IPS-18a (cell line): ENCODE data around the gene LMX1B.
A peak's percentile ranks its signal among the peaks of the same experiment; 100 is the strongest.
"Not testable (repeated sequence)": the region's sequence is repeated elsewhere in the genome, so short reads cannot be mapped to it uniquely, and the experiment has no call there.

ENCODE experiments used
- H3K27ac ChIP-seq: one replicate; pipeline ENCODE4 v1.5.1; 2013; ENCODE audit warnings: low read length
- H3K27me3 ChIP-seq: one replicate; pipeline ENCODE4 v1.6.1; 2013; ENCODE audit warnings: mild to moderate bottlenecking, low read length; ENCODE audit not compliant: control insufficient read depth, insufficient read depth
- H3K36me3 ChIP-seq: one replicate; pipeline ENCODE4 v1.6.1; 2013; ENCODE audit warnings: low read depth, low read length; ENCODE audit not compliant: control insufficient read depth
- H3K4me1 ChIP-seq: one replicate; pipeline ENCODE4 v1.6.1; 2013; ENCODE audit warnings: low read depth, low read length; ENCODE audit not compliant: control insufficient read depth
- H3K4me3 ChIP-seq: one replicate; pipeline ENCODE4 v1.5.1; 2013; ENCODE audit warnings: low read length
- H3K9ac ChIP-seq: one replicate; pipeline ENCODE4 v1.6.1; 2013; ENCODE audit warnings: mild to moderate bottlenecking, low read length, moderate library complexity
- H3K9me3 ChIP-seq: one replicate; pipeline ENCODE4 v1.6.1; 2013; ENCODE audit warnings: low read depth, low read length; ENCODE audit not compliant: control insufficient read depth

LMX1B gene

GRCh38 chr9:126613651-126614050 lies at the start of gene LMX1B:
TSS of gene LMX1B (plus strand) at chr9:126613928. CDS start at chr9:126614450, 522 bp downstream.
- Histone ChIP-seq H3K27ac (no peak within 1 kb of the TSS), H3K36me3 (no peaks in the 10 kb centered on the region), H3K4me3 (peak within 1 kb of the TSS; percentile 39), H3K4me1 (peaks cover 36% of the 10 kb centered on the region), H3K9ac (no peak within 1 kb of the TSS), H3K9me3 (no peaks in the 10 kb centered on the region), H3K27me3 (peaks cover 95% of the 10 kb centered on the region)

- Histone ChIP-seq H3K9ac (no peak overlapping the region), H3K4me1 (no peaks in the 10 kb centered on the region), H3K4me3 (no peak overlapping the region), H3K27ac (no peak overlapping the region), H3K27me3 (no peaks in the 10 kb centered on the region), H3K9me3 (no peaks in the 10 kb centered on the region), H3K36me3 (no peaks in the 10 kb centered on the region)
Observed at GRCh38 chr9:126564128-126564527, 49.6 kb upstream of the LMX1B start.

- no peak overlapping the region for H3K27ac ChIP-seq
- no peaks in the 10 kb centered on the region for H3K4me1 ChIP-seq
- no peaks in the 10 kb centered on the region for H3K27me3 ChIP-seq
- H3K4me3 ChIP-seq: no peak overlapping the region
- H3K36me3 ChIP-seq: no peaks in the 10 kb centered on the region
- no peak overlapping the region for H3K9ac ChIP-seq
- no peaks in the 10 kb centered on the region for H3K9me3 ChIP-seq
Observed at GRCh38 chr9:126564716-126565115, 49.0 kb upstream of the LMX1B start.

- H3K9ac ChIP-seq: no peak overlapping the region
- no peaks in the 10 kb centered on the region for H3K9me3 ChIP-seq
- H3K27me3 ChIP-seq: no peaks in the 10 kb centered on the region
- no peak overlapping the region for H3K27ac ChIP-seq
- no peaks in the 10 kb centered on the region for H3K4me1 ChIP-seq
- H3K4me3 ChIP-seq: no peak overlapping the region
- H3K36me3 ChIP-seq: no peaks in the 10 kb centered on the region
Observed at GRCh38 chr9:126565336-126566128, 48.2 kb upstream of the LMX1B start.

GRCh38 chr9:126569036-126569435 lies 44.7 kb upstream of the LMX1B start:
- Histone ChIP-seq H3K4me1 (no peaks in the 10 kb centered on the region), H3K27me3 (no peaks in the 10 kb centered on the region), H3K27ac (no peak overlapping the region), H3K36me3 (no peaks in the 10 kb centered on the region), H3K4me3 (no peak overlapping the region), H3K9ac (no peak overlapping the region), H3K9me3 (no peaks in the 10 kb centered on the region)

GRCh38 chr9:126578029-126578428 lies 35.7 kb upstream of the LMX1B start:
- H3K27me3 ChIP-seq: no peaks in the 10 kb centered on the region
- no peaks in the 10 kb centered on the region for H3K4me1 ChIP-seq
- no peak overlapping the region for H3K27ac ChIP-seq
- no peak overlapping the region for H3K4me3 ChIP-seq
- H3K9ac ChIP-seq: no peak overlapping the region
- H3K36me3 ChIP-seq: no peaks in the 10 kb centered on the region
- no peaks in the 10 kb centered on the region for H3K9me3 ChIP-seq

GRCh38 chr9:126580319-126580718 lies 33.4 kb upstream of the LMX1B start:
- not testable (repeated sequence) for H3K4me3 ChIP-seq, H3K36me3 ChIP-seq, H3K9ac ChIP-seq, H3K9me3 ChIP-seq, H3K27me3 ChIP-seq, H3K27ac ChIP-seq, H3K4me1 ChIP-seq

GRCh38 chr9:126581893-126582292 lies 31.8 kb upstream of the LMX1B start:
- H3K9me3 ChIP-seq: no peaks in the 10 kb centered on the region
- no peaks in the 10 kb centered on the region for H3K36me3 ChIP-seq
- H3K27me3 ChIP-seq: no peaks in the 10 kb centered on the region
- no peak overlapping the region for H3K9ac ChIP-seq
- H3K27ac ChIP-seq: no peak overlapping the region
- no peak overlapping the region for H3K4me3 ChIP-seq
- no peaks in the 10 kb centered on the region for H3K4me1 ChIP-seq

GRCh38 chr9:126582427-126582826 lies 31.3 kb upstream of the LMX1B start:
- H3K9ac ChIP-seq: no peak overlapping the region
- no peaks in the 10 kb centered on the region for H3K36me3 ChIP-seq
- H3K4me3 ChIP-seq: no peak overlapping the region
- no peaks in the 10 kb centered on the region for H3K9me3 ChIP-seq
- H3K27me3 ChIP-seq: no peaks in the 10 kb centered on the region
- H3K27ac ChIP-seq: no peak overlapping the region
- H3K4me1 ChIP-seq: no peaks in the 10 kb centered on the region

- H3K9ac ChIP-seq: no peak overlapping the region
- no peak overlapping the region for H3K27ac ChIP-seq
- H3K9me3 ChIP-seq: no peaks in the 10 kb centered on the region
- H3K4me3 ChIP-seq: no peak overlapping the region
- H3K36me3 ChIP-seq: no peaks in the 10 kb centered on the region
- H3K27me3 ChIP-seq: no peaks in the 10 kb centered on the region
- no peaks in the 10 kb centered on the region for H3K4me1 ChIP-seq
Observed at GRCh38 chr9:126583144-126583760, 30.5 kb upstream of the LMX1B start.

- Histone ChIP-seq H3K4me1 (no peaks in the 10 kb centered on the region), H3K27me3 (no peaks in the 10 kb centered on the region), H3K27ac (no peak overlapping the region)
Observed at GRCh38 chr9:126584611-126585010, 29.1 kb upstream of the LMX1B start.

GRCh38 chr9:126586236-126586635 lies 27.5 kb upstream of the LMX1B start:
- no peaks in the 10 kb centered on the region for H3K36me3 ChIP-seq
- no peak overlapping the region for H3K27ac ChIP-seq
- no peak overlapping the region for H3K9ac ChIP-seq
- H3K4me3 ChIP-seq: no peak overlapping the region
- H3K27me3 ChIP-seq: no peaks in the 10 kb centered on the region
- no peaks in the 10 kb centered on the region for H3K4me1 ChIP-seq
- H3K9me3 ChIP-seq: no peaks in the 10 kb centered on the region

More at GRCh38 chr9:126584611-126585010, 29.1 kb upstream of the LMX1B start:
- Histone ChIP-seq H3K9me3 (no peaks in the 10 kb centered on the region), H3K9ac (no peak overlapping the region), H3K36me3 (no peaks in the 10 kb centered on the region), H3K4me3 (no peak overlapping the region)
